Lung (tissue), 12 donors: ENCODE data around the gene NDNF. TPM values are rescaled to one million over a fixed set of nuclear protein-coding genes. Genes with fewer than 3 reads are reported as not detected.
A peak's percentile ranks its signal among the peaks of the same experiment; 100 is the strongest.

Experiments used
- ATAC-seq: fragments of 200-7000 bp; cut with Tn5 transposase; one replicate; pipeline ENCODE4 v1.9.1; 2020; ENCODE audit warnings: moderate number of reproducible peaks; ENCODE audit not compliant: insufficient read depth, low FRiP score
- DNase-seq, 3 donors: peaks; one replicate each; pipeline ENCODE4 v3.0.0-alpha.2; 2013 to 2017
- H3K27ac ChIP-seq, 2 donors: one replicate each; pipeline ENCODE4 v1.5.1; 2013; ENCODE audit warnings: mild to moderate bottlenecking in 2 of 2, moderate library complexity in 2 of 2, control low read depth in 1 of 2, inconsistent platforms in 1 of 2, low read depth in 1 of 2, low read length in 1 of 2
- H3K27me3 ChIP-seq, 3 donors: one replicate each; pipeline ENCODE4 v1.5.1; 2013; ENCODE audit warnings: low read length in 2 of 3; ENCODE audit not compliant: control insufficient read depth in 3 of 3, insufficient read depth in 3 of 3
- H3K36me3 ChIP-seq, 4 donors: one replicate each; pipeline ENCODE4 v1.5.1; 2013; ENCODE audit warnings: low read length in 4 of 4, mild to moderate bottlenecking in 1 of 4, moderate library complexity in 1 of 4; ENCODE audit not compliant: control insufficient read depth in 4 of 4, insufficient read depth in 4 of 4
- H3K4me1 ChIP-seq, 5 donors: one replicate each; pipeline ENCODE4 v1.5.1; 2013; ENCODE audit warnings: low read length in 5 of 5, mild to moderate bottlenecking in 2 of 5, moderate library complexity in 1 of 5; ENCODE audit not compliant: control insufficient read depth in 5 of 5, insufficient read depth in 5 of 5
- H3K4me3 ChIP-seq: one replicate; pipeline ENCODE4 v1.5.1; 2013; ENCODE audit warnings: mild to moderate bottlenecking, control low read depth, moderate library complexity
- H3K9ac ChIP-seq, 2 donors: one replicate each; pipeline ENCODE4 v1.5.1; 2013; ENCODE audit warnings: low read length in 2 of 2, control low read depth in 1 of 2; ENCODE audit not compliant: insufficient read depth in 1 of 2
- H3K9me3 ChIP-seq, 4 donors: one replicate each; pipeline ENCODE4 v1.5.1; 2013; ENCODE audit warnings: low read length in 3 of 4, mild to moderate bottlenecking in 1 of 4, moderate library complexity in 1 of 4; ENCODE audit not compliant: control insufficient read depth in 4 of 4, insufficient read depth in 3 of 4
- WGBS, 2 donors: extraction: QIAGEN DNeasy Blood & Tissue Kit; methylation state at CpG; one replicate each; pipeline ENCODE4 v1.1.7; 2013; 5-methylcytosine and 5-hydroxymethylcytosine counted together
- polyA plus RNA-seq, 2 donors: library from polyadenylated mRNA; stranded (reverse); fragments of 200-250 nt; gene quantifications; one replicate each; pipeline ENCODE4 v1.2.1, GENCODE V29; 2013
- total RNA-seq, 2 donors: library from RNA; depleted of rRNA in 1 of 2; stranded (reverse); fragments of >200 nt in 1 of 2; gene quantifications; one replicate each; pipeline ENCODE4 v1.2.1, GENCODE V29; 2014 to 2021
- TF ChIP-seq, protein P1 (sequence below): IDR thresholded peaks from 2 replicates; pipeline ENCODE4 v1.5.1; 2012; ENCODE audit warnings: mild to moderate bottlenecking; ENCODE audit errors: control extremely low read depth, extremely low read depth
- donor health status: control.
- donor health status: control.
- donor health status: Bipolar disorder and iron deficiency.
- donor health status: healthy.
- donor health status: DM: yes; HTN: yes; CAD: no.

NDNF gene
- total and polyA plus RNA-seq, 4 donors, result 22.3 to 381 (median 80.5) TPM

DNA sequence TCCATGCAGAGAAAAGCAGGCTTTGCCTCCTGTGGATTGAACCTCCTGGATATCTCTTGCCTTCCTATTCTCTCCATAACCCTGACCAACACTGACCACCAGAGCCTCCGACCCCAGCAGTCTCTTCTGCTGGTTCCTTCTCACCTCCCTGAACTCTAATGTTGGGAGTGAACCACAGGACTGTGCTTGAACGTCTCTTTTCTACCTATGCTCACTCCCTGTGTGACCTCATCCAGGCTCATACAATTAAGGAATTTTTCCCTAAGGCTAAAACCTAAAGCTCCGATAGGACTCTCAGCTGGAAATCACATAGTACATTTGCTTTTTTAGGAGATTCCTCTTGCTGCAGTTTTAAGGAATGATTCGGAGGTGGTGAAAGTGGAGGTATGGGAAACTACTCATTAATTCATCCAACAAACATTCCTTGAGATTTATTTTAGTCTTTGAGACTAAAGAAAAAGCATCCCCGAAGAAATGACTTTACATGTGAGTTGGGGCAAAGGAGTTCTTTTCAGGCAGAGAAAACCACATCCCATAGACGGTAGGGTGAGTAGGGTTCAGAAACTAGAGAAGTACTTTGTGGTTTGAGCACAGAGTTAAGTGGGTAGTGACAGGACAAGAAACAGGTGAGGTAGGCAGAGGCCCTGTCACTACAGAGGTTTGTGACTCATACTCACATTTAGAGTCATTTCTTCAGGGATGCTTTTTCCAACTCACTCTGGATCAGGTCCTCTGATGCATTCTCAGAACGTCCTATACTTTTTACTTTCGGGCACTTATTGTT is 30.8 kb downstream of the NDNF start:
- H3K4me1 ChIP-seq, result no peaks in the 10 kb centered on the region
- no peak overlapping the region for H3K4me3 ChIP-seq
- no peaks in the 10 kb centered on the region for H3K9me3 ChIP-seq
- no peaks in the 10 kb centered on the region for H3K27me3 ChIP-seq
- WGBS, 2 donors, result 70 to 74% methylated on average over 8 of the region's 8 CpGs
- DNase-seq, result no peak
- peak; percentile 64 for ATAC-seq
- TF ChIP-seq, protein P1, sequence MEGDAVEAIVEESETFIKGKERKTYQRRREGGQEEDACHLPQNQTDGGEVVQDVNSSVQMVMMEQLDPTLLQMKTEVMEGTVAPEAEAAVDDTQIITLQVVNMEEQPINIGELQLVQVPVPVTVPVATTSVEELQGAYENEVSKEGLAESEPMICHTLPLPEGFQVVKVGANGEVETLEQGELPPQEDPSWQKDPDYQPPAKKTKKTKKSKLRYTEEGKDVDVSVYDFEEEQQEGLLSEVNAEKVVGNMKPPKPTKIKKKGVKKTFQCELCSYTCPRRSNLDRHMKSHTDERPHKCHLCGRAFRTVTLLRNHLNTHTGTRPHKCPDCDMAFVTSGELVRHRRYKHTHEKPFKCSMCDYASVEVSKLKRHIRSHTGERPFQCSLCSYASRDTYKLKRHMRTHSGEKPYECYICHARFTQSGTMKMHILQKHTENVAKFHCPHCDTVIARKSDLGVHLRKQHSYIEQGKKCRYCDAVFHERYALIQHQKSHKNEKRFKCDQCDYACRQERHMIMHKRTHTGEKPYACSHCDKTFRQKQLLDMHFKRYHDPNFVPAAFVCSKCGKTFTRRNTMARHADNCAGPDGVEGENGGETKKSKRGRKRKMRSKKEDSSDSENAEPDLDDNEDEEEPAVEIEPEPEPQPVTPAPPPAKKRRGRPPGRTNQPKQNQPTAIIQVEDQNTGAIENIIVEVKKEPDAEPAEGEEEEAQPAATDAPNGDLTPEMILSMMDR, result no peak
- H3K36me3 ChIP-seq, result peaks cover 0 to 40% (median 26%) of the 10 kb centered on the region in 4 donors
- H3K9ac ChIP-seq, result no peak overlapping the region
- H3K27ac ChIP-seq, result no peak overlapping the region

DNA sequence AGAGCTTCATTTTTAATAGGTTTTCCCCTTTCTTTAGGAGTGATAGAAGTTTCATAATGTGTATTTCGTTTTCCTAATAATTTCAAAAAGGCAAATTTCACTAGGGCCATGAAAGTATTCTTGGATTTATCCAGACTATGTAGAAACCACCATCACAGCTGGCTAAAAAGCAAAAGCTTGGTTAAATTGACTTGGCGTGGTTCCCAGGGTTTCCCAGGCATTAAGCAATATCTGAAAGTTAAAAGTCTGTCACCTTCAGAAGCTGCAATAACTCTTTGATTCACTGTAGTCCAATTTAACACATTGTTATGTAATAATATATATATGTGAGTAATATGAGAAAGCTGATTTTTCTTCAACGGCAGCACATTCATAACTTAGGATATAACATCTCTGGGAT is 38.3 kb downstream of the NDNF start:
- no peaks in the 10 kb centered on the region for H3K27me3 ChIP-seq
- no peak overlapping the region for H3K4me3 ChIP-seq
- no peak overlapping the region for H3K27ac ChIP-seq
- peaks cover 0 to 26% (median 12%) of the 10 kb centered on the region in 4 donors for H3K36me3 ChIP-seq
- TF ChIP-seq, protein P1, result no peak
- 46 to 47% methylated on average over 3 of the region's 3 CpGs for WGBS, 2 donors
- ATAC-seq (no peak), DNase-seq (peak; percentile 75 to 95 (median 91))
- peaks cover 0 to 13% (median 0%) of the 10 kb centered on the region in 5 donors for H3K4me1 ChIP-seq
- H3K9ac ChIP-seq, result no peak overlapping the region
- H3K9me3 ChIP-seq, result no peaks in the 10 kb centered on the region

DNA sequence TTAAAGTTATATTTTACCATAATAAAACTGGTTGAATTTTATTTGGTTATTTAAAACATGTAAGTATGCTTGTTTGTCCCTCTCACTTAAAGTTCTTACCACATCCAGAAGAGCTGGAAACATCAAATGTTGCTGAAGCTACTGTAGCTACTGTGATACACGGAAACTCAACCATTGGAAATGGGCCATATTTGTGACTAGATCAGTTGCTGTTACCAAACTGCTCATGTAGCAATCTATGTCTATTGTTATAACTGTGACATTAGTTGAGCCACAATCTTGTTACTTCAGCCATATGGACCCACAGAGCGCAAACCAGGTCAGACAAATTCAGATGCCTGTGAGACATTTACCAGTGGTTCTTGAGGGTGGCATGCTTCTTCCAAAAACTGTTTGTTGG is 41.6 kb downstream of the NDNF start:
- TF ChIP-seq, protein P1, result no peak
- Histone ChIP-seq H3K4me1 (peaks cover 0 to 13% (median 0%) of the 10 kb centered on the region in 5 donors), H3K9ac (no peak overlapping the region), H3K27me3 (no peaks in the 10 kb centered on the region), H3K27ac (no peak overlapping the region), H3K9me3 (no peaks in the 10 kb centered on the region), H3K4me3 (no peak overlapping the region), H3K36me3 (peaks cover 0 to 4% (median 0%) of the 10 kb centered on the region in 4 donors)
- ATAC-seq, result no peak
- DNase-seq, result peak in 2 of 3 donors; percentile 28 to 52
- 71 to 75% methylated on average over 2 of the region's 2 CpGs for WGBS, 2 donors
